HEK293 (cell line): ENCODE results near the gene ATG4A.

Experiments used
- GLIS1 ChIP-seq: fragments of 450-650 bp; formaldehyde crosslinking; IDR thresholded peaks from 2 replicates; pipeline ENCODE4 v1.5.1; 2016; ENCODE audit warnings: missing biosample characterization, missing genetic modification characterization
- HOXC10 ChIP-seq: sonication (generic); formaldehyde crosslinking; IDR thresholded peaks from 2 replicates; pipeline ENCODE4 v1.8.1; 2023; ENCODE audit warnings: mild to moderate bottlenecking, missing genetic modification reagents
- KLF7 ChIP-seq: fragments of 450-650 bp; formaldehyde crosslinking; IDR thresholded peaks from 2 replicates; pipeline ENCODE4 v1.5.1; 2016; ENCODE audit warnings: missing biosample characterization, missing genetic modification characterization, borderline replicate concordance
- MEIS1 ChIP-seq: sonication (generic); formaldehyde crosslinking; IDR thresholded peaks from 2 replicates; pipeline ENCODE4 v1.8.1; 2022; ENCODE audit warnings: missing genetic modification reagents, mild to moderate bottlenecking, borderline replicate concordance
- MZF1 ChIP-seq: fragments of 450-650 bp; formaldehyde crosslinking; IDR thresholded peaks from 2 replicates; pipeline ENCODE4 v1.5.1; 2017; ENCODE audit warnings: missing biosample characterization, missing genetic modification characterization, borderline replicate concordance
- REST ChIP-seq: fragments of 450-650 bp; formaldehyde crosslinking; IDR thresholded peaks from 2 replicates; pipeline ENCODE4 v1.5.1; 2016; ENCODE audit warnings: missing biosample characterization, missing genetic modification characterization
- SCRT1 ChIP-seq: fragments of 450-650 bp; formaldehyde crosslinking; IDR thresholded peaks from 2 replicates; pipeline ENCODE4 v1.5.1; 2016; ENCODE audit warnings: missing biosample characterization, missing genetic modification characterization, borderline replicate concordance
- SETDB1 ChIP-seq: IDR thresholded peaks from one replicate; pipeline ENCODE4 v1.6.1; 2017; ENCODE audit warnings: mild to moderate bottlenecking, low read length, moderate library complexity, mixed read lengths; ENCODE audit not compliant: insufficient read length
- SP7 ChIP-seq: fragments of 450-650 bp; formaldehyde crosslinking; IDR thresholded peaks from 2 replicates; pipeline ENCODE4 v1.5.1; 2016; ENCODE audit warnings: missing biosample characterization, missing genetic modification characterization
- TCF7L2 ChIP-seq: IDR thresholded peaks from 2 replicates; pipeline ENCODE4 v1.6.1; 2011; ENCODE audit warnings: low read depth, mild to moderate bottlenecking, inconsistent platforms, low read length, moderate library complexity, borderline replicate concordance
- ZBTB20 ChIP-seq: fragments of 450-650 bp; formaldehyde crosslinking; IDR thresholded peaks from 2 replicates; pipeline ENCODE4 v1.5.1; 2016; ENCODE audit warnings: missing biosample characterization, missing genetic modification characterization
- ZFP41 ChIP-seq: fragments of 450-650 bp; formaldehyde crosslinking; IDR thresholded peaks from 2 replicates; pipeline ENCODE4 v1.5.1; 2016; ENCODE audit warnings: missing biosample characterization, missing genetic modification characterization, borderline replicate concordance
- ZNF121 ChIP-seq: fragments of 450-650 bp; formaldehyde crosslinking; IDR thresholded peaks from 2 replicates; pipeline ENCODE4 v1.5.1; 2016; ENCODE audit warnings: missing biosample characterization, missing genetic modification characterization
- ZNF146 ChIP-seq: fragments of 450-650 bp; formaldehyde crosslinking; IDR thresholded peaks from 2 replicates; pipeline ENCODE4 v1.5.1; 2016; ENCODE audit warnings: missing biosample characterization, missing genetic modification characterization
- ZNF19 ChIP-seq: fragments of 450-650 bp; formaldehyde crosslinking; IDR thresholded peaks from 2 replicates; pipeline ENCODE4; 2016; ENCODE audit warnings: missing biosample characterization, missing genetic modification characterization, low read depth
- ZNF2 ChIP-seq: fragments of 450-650 bp; formaldehyde crosslinking; IDR thresholded peaks from 2 replicates; pipeline ENCODE4 v1.5.1; 2016; ENCODE audit warnings: missing biosample characterization, missing genetic modification characterization
- ZNF248 ChIP-seq: fragments of 450-650 bp; formaldehyde crosslinking; IDR thresholded peaks from 2 replicates; pipeline ENCODE4 v1.5.1; 2017; ENCODE audit warnings: missing biosample characterization, missing genetic modification characterization
- ZNF341 ChIP-seq: fragments of 450-650 bp; formaldehyde crosslinking; IDR thresholded peaks from 2 replicates; pipeline ENCODE4; 2016; ENCODE audit warnings: low read depth, missing biosample characterization, missing genetic modification characterization
- ZNF37A ChIP-seq: fragments of 450-650 bp; IDR thresholded peaks from 2 replicates; pipeline ENCODE4 v1.5.1; 2018; ENCODE audit warnings: missing biosample characterization, missing genetic modification characterization
- ZNF394 ChIP-seq: fragments of 450-650 bp; formaldehyde crosslinking; IDR thresholded peaks from 2 replicates; pipeline ENCODE4 v1.5.1; 2016; ENCODE audit warnings: missing biosample characterization, missing genetic modification characterization, mild to moderate bottlenecking, moderate library complexity, borderline replicate concordance
- ZNF398 ChIP-seq: fragments of 450-650 bp; formaldehyde crosslinking; IDR thresholded peaks from 2 replicates; pipeline ENCODE4 v1.5.1; 2017; ENCODE audit warnings: missing biosample characterization, missing genetic modification characterization
- ZNF530 ChIP-seq: fragments of 450-650 bp; formaldehyde crosslinking; IDR thresholded peaks from 2 replicates; pipeline ENCODE4 v1.5.1; 2016; ENCODE audit warnings: low read depth, missing biosample characterization, missing genetic modification characterization
- ZNF544 ChIP-seq: fragments of 450-650 bp; formaldehyde crosslinking; IDR thresholded peaks from 2 replicates; pipeline ENCODE4 v1.5.0; 2017; ENCODE audit warnings: missing biosample characterization, missing genetic modification characterization
- ZNF623 ChIP-seq: fragments of 450-650 bp; formaldehyde crosslinking; IDR thresholded peaks from 2 replicates; pipeline ENCODE4 v1.5.1; 2016; ENCODE audit warnings: missing biosample characterization, missing genetic modification characterization
- ZNF677 ChIP-seq: fragments of 450-650 bp; IDR thresholded peaks from 2 replicates; pipeline ENCODE4 v1.5.0; 2018; ENCODE audit warnings: missing biosample characterization, mild to moderate bottlenecking, missing genetic modification characterization, moderate library complexity
- ZNF76 ChIP-seq: fragments of 450-650 bp; formaldehyde crosslinking; IDR thresholded peaks from 2 replicates; pipeline ENCODE4; 2016; ENCODE audit warnings: low read depth, missing biosample characterization, missing genetic modification characterization, borderline replicate concordance
- ZNF777 ChIP-seq: fragments of 450-650 bp; formaldehyde crosslinking; IDR thresholded peaks from 2 replicates; pipeline ENCODE4 v1.5.1; 2017; ENCODE audit warnings: missing biosample characterization, missing genetic modification characterization, borderline replicate concordance
- ZXDB ChIP-seq: fragments of 450-650 bp; formaldehyde crosslinking; IDR thresholded peaks from 2 replicates; pipeline ENCODE4 v1.5.1; 2016; ENCODE audit warnings: missing biosample characterization, missing genetic modification characterization
- TF ChIP-seq, protein P1 (sequence below): fragments of 450-650 bp; formaldehyde crosslinking; IDR thresholded peaks from 2 replicates; pipeline ENCODE4 v1.5.1; 2016; ENCODE audit warnings: missing biosample characterization, missing genetic modification characterization
- TF ChIP-seq, protein P2 (sequence below): fragments of 450-650 bp; formaldehyde crosslinking; IDR thresholded peaks from 2 replicates; pipeline ENCODE4 v1.5.1; 2016; ENCODE audit warnings: missing biosample characterization, missing genetic modification characterization

Gene ATG4A

DNA sequence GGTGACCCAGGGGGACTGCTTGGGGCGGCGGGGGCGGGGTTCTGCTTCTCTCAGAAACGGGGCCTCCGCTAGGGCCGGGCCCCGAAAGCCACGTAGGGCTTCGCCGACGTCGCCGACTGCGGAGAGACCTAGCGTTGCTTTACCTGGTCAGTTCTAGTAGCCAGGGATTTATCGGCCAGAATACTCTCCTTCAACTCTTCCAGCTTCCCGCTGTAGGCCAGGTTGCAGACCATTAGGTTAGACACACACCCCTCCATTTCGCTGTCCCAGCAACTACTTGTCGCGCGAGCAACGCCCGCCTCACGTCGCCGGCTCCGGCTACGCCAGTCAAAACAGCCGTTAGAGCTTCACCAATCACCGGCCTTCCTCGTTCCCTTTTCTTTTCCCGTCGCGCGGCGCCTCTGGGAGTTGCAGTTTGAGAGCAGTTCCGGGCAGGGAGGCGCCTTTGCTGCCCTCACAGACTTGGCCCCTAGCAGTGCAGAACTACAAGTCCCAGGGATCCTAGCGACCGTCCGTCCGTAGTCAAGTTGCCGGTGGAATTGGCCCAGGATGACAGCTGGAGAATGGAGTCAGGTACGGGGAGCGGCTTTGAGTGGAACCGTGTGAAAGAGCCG is at the start of gene ATG4A, which contains the start of gene PSMD10 (continued):
- 0 out of 2 replicates have a peak, but pooled peaks have one; percentile 29 for TF ChIP-seq SP7 (tag by site-specific recombination)
- peak; percentile 87; the same call in 1 of the 2 replicates for TF ChIP-seq ZBTB20 (tag by site-specific recombination)
- TF ChIP-seq ZNF248 = no peak
- TF ChIP-seq, protein P1, sequence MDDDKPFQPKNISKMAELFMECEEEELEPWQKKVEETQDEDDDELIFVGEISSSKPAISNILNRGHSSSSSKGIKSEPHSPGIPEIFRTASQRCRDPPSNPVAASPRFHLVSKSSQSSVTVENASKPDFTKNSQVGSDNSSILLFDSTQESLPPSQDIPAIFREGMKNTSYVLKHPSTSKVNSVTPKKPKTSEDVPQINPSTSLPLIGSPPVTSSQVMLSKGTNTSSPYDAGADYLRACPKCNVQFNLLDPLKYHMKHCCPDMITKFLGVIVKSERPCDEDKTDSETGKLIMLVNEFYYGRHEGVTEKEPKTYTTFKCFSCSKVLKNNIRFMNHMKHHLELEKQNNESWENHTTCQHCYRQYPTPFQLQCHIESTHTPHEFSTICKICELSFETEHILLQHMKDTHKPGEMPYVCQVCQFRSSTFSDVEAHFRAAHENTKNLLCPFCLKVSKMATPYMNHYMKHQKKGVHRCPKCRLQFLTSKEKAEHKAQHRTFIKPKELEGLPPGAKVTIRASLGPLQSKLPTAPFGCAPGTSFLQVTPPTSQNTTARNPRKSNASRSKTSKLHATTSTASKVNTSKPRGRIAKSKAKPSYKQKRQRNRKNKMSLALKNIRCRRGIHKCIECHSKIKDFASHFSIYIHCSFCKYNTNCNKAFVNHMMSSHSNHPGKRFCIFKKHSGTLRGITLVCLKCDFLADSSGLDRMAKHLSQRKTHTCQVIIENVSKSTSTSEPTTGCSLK (tag by site-specific recombination) = no peak
- TF ChIP-seq SETDB1 = no peak
- no peak for TF ChIP-seq ZNF19
- TF ChIP-seq ZNF398 (tag by site-specific recombination) = no peak
- no peak for TF ChIP-seq ZNF37A (tag by site-specific recombination)
- TF ChIP-seq ZNF76 (tag by site-specific recombination) = peak; percentile 96
- no peak for TF ChIP-seq ZNF530
- 0 out of 2 replicates have a peak, but pooled peaks have one; percentile 47 for TF ChIP-seq SCRT1
- TF ChIP-seq HOXC10 (CRISPR knock-in tag) = no peak
- TF ChIP-seq ZNF777 = no peak
- TF ChIP-seq ZNF623 (tag by site-specific recombination) = no peak
- TF ChIP-seq REST = peak; percentile 26; the same call in 1 of the 2 replicates
- TF ChIP-seq ZNF2 (tag by site-specific recombination) = no peak
- no peak for TF ChIP-seq ZFP41 (tag by site-specific recombination)
- TF ChIP-seq ZXDB = peak; percentile 96
- TF ChIP-seq ZNF677 (tag by site-specific recombination) = no peak
- no peak for TF ChIP-seq ZNF121 (tag by site-specific recombination)
- no peak for TF ChIP-seq TCF7L2
- peak; percentile 42; the same call in 1 of the 2 replicates for TF ChIP-seq KLF7 (tag by site-specific recombination)
- TF ChIP-seq ZNF341 (tag by site-specific recombination) = peak; percentile 96
- TF ChIP-seq ZNF146 = no peak
- TF ChIP-seq ZNF544 = no peak
- TF ChIP-seq GLIS1 (tag by site-specific recombination) = 0 out of 2 replicates have a peak, but pooled peaks have one; percentile 25
- TF ChIP-seq, protein P2, sequence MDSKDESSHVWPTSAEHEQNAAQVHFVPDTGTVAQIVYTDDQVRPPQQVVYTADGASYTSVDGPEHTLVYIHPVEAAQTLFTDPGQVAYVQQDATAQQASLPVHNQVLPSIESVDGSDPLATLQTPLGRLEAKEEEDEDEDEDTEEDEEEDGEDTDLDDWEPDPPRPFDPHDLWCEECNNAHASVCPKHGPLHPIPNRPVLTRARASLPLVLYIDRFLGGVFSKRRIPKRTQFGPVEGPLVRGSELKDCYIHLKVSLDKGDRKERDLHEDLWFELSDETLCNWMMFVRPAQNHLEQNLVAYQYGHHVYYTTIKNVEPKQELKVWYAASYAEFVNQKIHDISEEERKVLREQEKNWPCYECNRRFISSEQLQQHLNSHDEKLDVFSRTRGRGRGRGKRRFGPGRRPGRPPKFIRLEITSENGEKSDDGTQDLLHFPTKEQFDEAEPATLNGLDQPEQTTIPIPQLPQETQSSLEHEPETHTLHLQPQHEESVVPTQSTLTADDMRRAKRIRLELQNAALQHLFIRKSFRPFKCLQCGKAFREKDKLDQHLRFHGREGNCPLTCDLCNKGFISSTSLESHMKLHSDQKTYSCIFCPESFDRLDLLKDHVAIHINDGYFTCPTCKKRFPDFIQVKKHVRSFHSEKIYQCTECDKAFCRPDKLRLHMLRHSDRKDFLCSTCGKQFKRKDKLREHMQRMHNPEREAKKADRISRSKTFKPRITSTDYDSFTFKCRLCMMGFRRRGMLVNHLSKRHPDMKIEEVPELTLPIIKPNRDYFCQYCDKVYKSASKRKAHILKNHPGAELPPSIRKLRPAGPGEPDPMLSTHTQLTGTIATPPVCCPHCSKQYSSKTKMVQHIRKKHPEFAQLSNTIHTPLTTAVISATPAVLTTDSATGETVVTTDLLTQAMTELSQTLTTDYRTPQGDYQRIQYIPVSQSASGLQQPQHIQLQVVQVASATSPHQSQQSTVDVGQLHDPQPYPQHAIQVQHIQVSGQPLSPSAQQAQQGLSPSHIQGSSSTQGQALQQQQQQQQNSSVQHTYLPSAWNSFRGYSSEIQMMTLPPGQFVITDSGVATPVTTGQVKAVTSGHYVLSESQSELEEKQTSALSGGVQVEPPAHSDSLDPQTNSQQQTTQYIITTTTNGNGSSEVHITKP (tag by site-specific recombination) = peak; percentile 93
- TF ChIP-seq ZNF394 (tag by site-specific recombination) = no peak
- TF ChIP-seq MEIS1 = no peak
- TF ChIP-seq MZF1 (tag by site-specific recombination) = no peak
